ENCODE measurements around the gene CCDC188.

DNA sequence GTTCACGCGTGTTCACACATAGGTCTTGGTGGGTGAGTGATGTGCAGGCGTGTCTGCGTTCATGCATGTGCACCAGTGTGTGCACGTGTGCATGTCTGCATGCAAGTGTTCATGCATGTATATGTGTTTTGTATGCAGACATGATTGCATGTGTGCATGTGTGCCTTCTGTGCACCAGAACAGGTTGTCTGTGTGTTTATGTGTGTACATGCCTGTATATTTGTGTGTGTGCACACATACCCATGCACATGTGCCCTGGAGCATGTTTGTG, 14.3 kb downstream of the CCDC188 start:
- TF ChIP-seq, protein P1, sequence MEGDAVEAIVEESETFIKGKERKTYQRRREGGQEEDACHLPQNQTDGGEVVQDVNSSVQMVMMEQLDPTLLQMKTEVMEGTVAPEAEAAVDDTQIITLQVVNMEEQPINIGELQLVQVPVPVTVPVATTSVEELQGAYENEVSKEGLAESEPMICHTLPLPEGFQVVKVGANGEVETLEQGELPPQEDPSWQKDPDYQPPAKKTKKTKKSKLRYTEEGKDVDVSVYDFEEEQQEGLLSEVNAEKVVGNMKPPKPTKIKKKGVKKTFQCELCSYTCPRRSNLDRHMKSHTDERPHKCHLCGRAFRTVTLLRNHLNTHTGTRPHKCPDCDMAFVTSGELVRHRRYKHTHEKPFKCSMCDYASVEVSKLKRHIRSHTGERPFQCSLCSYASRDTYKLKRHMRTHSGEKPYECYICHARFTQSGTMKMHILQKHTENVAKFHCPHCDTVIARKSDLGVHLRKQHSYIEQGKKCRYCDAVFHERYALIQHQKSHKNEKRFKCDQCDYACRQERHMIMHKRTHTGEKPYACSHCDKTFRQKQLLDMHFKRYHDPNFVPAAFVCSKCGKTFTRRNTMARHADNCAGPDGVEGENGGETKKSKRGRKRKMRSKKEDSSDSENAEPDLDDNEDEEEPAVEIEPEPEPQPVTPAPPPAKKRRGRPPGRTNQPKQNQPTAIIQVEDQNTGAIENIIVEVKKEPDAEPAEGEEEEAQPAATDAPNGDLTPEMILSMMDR (IDR thresholded peaks at IDR 0.05; ENCODE audit: low read depth, low read length) = no peak
- no peak for TF ChIP-seq EZH2phosphoT487 (IDR thresholded peaks at IDR 0.05; ENCODE audit: low read depth)
